ENCODE measurements around the gene CTNNA3. TPM values are rescaled to one million over a fixed set of nuclear protein-coding genes. Genes with fewer than 3 reads are reported as not detected.

CTNNA3 gene
- total and polyA plus RNA-seq, 2 of the 4 experiments (the other 2 are of a cell fraction): 0.19 to 0.90 TPM

DNA sequence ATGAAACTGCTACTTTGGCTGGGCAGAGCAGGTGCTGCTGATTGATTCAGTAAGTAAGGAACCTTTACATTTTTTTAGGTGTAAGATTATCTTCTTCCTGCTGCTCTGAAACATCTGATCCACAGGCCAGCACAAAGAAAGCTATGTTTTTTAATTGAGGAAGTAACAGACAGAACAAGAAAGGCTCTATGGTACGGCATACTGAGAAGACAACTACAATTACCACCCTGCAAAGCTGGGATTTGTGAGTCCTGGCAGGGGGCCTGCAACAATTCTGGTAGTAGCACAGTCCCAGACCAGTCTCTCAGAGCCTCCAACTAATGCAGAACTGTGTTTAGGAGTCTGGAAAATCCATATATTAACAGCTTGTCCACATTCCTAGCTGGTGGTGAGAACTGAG lies 873.2 kb downstream of the CTNNA3 start:
- Histone ChIP-seq H3K27ac (ENCODE audit: insufficient read depth, low read length) (no peak overlapping the region), H2AK9ac (replicated peaks; ENCODE audit: low read depth, low read length, poor library complexity) (no peak overlapping the region), H3K18ac (ENCODE audit: low read depth, low read length) (no peak overlapping the region), H4K20me1 (ENCODE audit: insufficient read depth, low read length) (no peaks in the 10 kb centered on the region), H3K4ac (ENCODE audit: low read depth, low read length) (no peak overlapping the region), H4K5ac (ENCODE audit: low read depth, low read length) (no peak overlapping the region), H3K4me1 (ENCODE audit: control insufficient read depth, insufficient read depth, low read length) (no peaks in the 10 kb centered on the region; the same call in 1 of the 2 replicates), H4K8ac (ENCODE audit: low read depth in 2 of 2, low read length in 2 of 2) (no peak overlapping the region), H2BK20ac (ENCODE audit: low read depth, low read length) (no peak overlapping the region), H3K23ac (ENCODE audit: low read depth, low read length) (no peak overlapping the region), H2AK5ac (ENCODE audit: low read depth, low read length) (no peak overlapping the region), H3K14ac (replicated peaks; ENCODE audit: low read depth, low read length) (no peak overlapping the region), H3K4me2 (ENCODE audit: low read depth, low read length) (no peak overlapping the region), H3K56ac (ENCODE audit: extremely low read depth, insufficient read depth, low read length) (no peak overlapping the region), H3K27me3 (ENCODE audit: control insufficient read depth, insufficient read depth, low read length) (no peaks in the 10 kb centered on the region), H3K79me1 (ENCODE audit: low read depth in 1 of 2, low read length in 2 of 2) (no peaks in the 10 kb centered on the region), H3K9ac (ENCODE audit: low read depth, low read length) (no peak overlapping the region), H2AFZ (replicated peaks; ENCODE audit: low read length, poor library complexity) (no peak overlapping the region), H2BK15ac (ENCODE audit: low read depth, low read length) (no peak overlapping the region), H3K9me1 (ENCODE audit: insufficient read depth, low read length) (no peaks in the 10 kb centered on the region), H2BK120ac (ENCODE audit: low read depth, low read length) (no peak overlapping the region), H2BK5ac (ENCODE audit: low read depth, low read length, poor library complexity, severe bottlenecking) (no peak overlapping the region), H3K4me3 (ENCODE audit: insufficient read depth, low read depth, low read length) (no peak overlapping the region), H4K91ac (ENCODE audit: insufficient read depth, low read depth, low read length) (no peak overlapping the region), H3K9me3 (ENCODE audit: control insufficient read depth, insufficient read depth, low read length) (no peaks in the 10 kb centered on the region), H3K36me3 (ENCODE audit: control insufficient read depth, insufficient read depth, low read length) (no peaks in the 10 kb centered on the region)
- dilution Hi-C loops (cut with HindIII; ENCODE audit: low sequenced_read_pairs, unreplicated experiment): no loop called here
- in situ Hi-C loops (cut with MboI; ENCODE audit: low sequenced_read_pairs): no loop called here
- no TSS peak for BruUV-seq (replicated peaks)
- WGBS, 2 experiments (ENCODE audit: extremely low coverage in 2 of 2, insufficient read length in 1 of 2): no CpG with 5 or more reads among the region's 1 CpG
- TF ChIP-seq CHD1 (IDR thresholded peaks at IDR 0.05; ENCODE audit: low read depth, low read length) (no peak), CEBPB (IDR thresholded peaks at IDR 0.05; ENCODE audit: low read depth, low read length) (no peak), POLR2A (IDR thresholded peaks at IDR 0.05; ENCODE audit: low read depth, low read length) (no peak), NFE2L2 (IDR thresholded peaks at IDR 0.05; ENCODE audit: low read depth, low read length) (no peak), RCOR1 (IDR thresholded peaks at IDR 0.05; ENCODE audit: insufficient replicate concordance, low read length) (no peak), RAD21 (IDR thresholded peaks at IDR 0.05; ENCODE audit: low read length) (no peak), RFX5 (IDR thresholded peaks at IDR 0.05; ENCODE audit: low read depth, low read length) (no peak), MAFK (IDR thresholded peaks at IDR 0.05; ENCODE audit: low read depth, low read length) (no peak), MXI1 (IDR thresholded peaks at IDR 0.05; ENCODE audit: borderline replicate concordance, low read depth, low read length) (no peak), BHLHE40 (IDR thresholded peaks at IDR 0.05; ENCODE audit: low read depth, low read length) (no peak), FOS (IDR thresholded peaks at IDR 0.05; ENCODE audit: low read depth, low read length) (no peak)
- TF ChIP-seq, protein P1, sequence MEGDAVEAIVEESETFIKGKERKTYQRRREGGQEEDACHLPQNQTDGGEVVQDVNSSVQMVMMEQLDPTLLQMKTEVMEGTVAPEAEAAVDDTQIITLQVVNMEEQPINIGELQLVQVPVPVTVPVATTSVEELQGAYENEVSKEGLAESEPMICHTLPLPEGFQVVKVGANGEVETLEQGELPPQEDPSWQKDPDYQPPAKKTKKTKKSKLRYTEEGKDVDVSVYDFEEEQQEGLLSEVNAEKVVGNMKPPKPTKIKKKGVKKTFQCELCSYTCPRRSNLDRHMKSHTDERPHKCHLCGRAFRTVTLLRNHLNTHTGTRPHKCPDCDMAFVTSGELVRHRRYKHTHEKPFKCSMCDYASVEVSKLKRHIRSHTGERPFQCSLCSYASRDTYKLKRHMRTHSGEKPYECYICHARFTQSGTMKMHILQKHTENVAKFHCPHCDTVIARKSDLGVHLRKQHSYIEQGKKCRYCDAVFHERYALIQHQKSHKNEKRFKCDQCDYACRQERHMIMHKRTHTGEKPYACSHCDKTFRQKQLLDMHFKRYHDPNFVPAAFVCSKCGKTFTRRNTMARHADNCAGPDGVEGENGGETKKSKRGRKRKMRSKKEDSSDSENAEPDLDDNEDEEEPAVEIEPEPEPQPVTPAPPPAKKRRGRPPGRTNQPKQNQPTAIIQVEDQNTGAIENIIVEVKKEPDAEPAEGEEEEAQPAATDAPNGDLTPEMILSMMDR (conservative IDR thresholded peaks at IDR 0.05; ENCODE audit: low read depth, low read length): no peak
- TF ChIP-seq, protein P2, sequence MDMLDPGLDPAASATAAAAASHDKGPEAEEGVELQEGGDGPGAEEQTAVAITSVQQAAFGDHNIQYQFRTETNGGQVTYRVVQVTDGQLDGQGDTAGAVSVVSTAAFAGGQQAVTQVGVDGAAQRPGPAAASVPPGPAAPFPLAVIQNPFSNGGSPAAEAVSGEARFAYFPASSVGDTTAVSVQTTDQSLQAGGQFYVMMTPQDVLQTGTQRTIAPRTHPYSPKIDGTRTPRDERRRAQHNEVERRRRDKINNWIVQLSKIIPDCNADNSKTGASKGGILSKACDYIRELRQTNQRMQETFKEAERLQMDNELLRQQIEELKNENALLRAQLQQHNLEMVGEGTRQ (IDR thresholded peaks at IDR 0.05; ENCODE audit: low read depth, low read length): no peak
- CTCF ChIA-PET: no interaction called here
- no peak for DNase-seq
- intact Hi-C loops (cut with micrococcal nuclease): no loop called here
- no peak for ATAC-seq (ENCODE audit: low read depth)
- POLR2A ChIA-PET (ENCODE audit: unreplicated experiment): no interaction called here
